Stromal cell of bone marrow (primary cell): ENCODE measurements around the gene JAG2.
"Not testable (repeated sequence)": the region's sequence is repeated elsewhere in the genome, so short reads cannot be mapped to it uniquely, and the experiment has no call there.

ENCODE experiments used
- DNase-seq: peaks from one replicate; pipeline ENCODE4 v3.0.0-alpha.2; 2012; ENCODE audit warnings: low read depth

The JAG2 gene

DNA sequence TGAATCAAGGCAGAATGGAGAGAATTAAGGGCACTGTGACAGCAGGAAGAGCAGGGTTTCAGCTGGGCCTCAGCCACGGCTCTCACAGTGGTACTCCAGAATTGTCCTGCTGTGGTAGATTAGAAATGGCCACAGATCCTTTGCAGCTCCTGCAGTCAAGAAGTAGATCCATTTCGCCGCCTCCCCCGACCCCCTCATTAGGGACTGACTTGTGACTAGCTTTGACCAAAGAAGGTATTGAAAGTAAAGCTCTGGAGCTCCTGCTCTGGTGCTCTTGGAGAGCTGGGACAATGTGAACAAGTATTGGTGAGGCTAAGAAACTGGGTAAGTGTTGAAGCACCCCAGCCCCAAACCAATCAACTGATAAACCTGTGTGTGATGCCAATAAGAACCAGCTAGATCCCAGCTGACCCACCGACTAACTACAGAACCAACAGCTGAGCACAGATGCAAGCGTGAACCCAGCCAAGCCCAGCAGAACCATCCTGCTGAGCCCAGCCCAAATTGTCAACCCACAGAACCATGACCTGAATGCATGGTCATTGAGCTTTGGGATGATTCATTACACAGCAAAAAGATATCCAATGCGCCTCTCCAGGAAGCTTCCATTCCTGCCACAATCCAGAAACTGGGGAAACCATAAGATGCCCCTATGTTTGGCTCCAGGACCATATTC lies 50.7 kb downstream of the JAG2 start:
- DNase-seq, result no peak

GRCh38 chr14:105117257-105117646 lies 51.3 kb downstream of the JAG2 start:
- DNase-seq, result no peak

GRCh38 chr14:105116451-105117256 lies 51.9 kb downstream of the JAG2 start:
- no peak for DNase-seq

DNA sequence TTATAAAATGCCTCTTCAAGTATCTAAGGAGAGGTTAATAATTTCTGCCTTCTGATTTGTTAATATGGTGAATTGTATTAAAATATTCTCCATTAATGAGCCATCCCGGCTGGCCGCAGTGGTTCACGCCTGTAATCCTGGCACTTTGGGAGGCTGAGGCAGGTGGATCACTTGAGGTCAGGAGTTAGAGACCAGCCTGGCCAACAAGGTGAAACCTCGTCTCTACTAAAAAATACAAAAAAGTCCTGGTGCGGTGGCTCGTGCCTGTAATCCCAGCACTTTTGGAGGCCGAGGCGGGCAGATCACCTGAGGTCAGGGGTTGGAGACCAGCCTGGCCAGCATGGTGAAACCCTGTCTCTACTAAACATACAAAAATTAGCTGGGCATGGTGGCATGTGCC lies 59.3 kb downstream of the JAG2 start:
- not testable (repeated sequence) for DNase-seq

DNA sequence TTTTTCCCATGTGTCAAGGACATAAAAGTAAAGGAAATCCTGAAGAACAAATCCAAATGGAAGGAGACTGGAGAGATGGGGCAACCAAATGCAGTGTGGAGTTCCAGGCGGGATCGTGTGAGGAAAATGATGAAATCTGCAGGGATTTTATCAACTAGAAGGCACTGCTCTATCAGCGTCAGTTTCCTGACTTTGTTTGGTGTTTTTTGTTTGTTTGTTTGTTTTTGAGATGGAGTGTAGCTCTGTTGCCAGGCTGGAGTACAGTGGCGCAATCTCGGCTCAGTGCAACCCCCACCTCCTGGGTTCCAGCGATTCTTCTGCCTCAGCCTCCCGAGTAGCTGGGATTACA lies 60.1 kb downstream of the JAG2 start:
- no peak for DNase-seq

DNA sequence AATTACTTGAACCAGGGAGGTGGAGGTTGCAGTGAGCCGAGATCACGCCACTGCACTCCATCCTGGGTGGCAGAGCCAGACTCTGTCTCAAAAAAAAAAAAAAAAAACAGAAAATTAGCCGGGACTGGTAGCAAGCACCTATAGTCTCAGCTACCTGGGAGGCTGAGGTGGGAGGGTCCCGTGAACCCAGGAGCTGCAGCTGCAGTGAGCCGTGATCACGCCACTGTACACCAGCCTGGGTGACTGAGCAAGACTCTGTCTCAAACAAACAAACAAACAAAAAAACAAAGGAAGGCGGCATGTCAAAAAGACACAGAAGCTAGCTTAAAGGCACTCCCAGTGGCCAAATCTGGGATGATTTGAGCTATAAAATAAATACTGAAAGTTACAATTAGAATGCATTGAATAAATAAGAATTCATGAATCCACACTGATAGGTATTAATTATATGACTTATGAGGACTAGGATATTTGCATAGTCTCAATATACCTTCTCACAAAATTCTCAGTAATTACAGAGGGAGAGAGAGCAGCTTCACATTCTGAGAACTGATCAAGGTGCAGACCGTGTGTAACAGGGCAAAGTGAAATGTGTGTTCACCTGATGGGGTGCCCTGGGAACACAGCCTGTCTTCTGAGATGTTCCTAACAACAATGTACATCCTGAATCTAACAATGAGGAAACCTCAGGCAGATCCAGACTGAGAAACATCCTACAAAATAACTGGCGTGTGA lies 60.6 kb downstream of the JAG2 start:
- DNase-seq, result no peak

DNA sequence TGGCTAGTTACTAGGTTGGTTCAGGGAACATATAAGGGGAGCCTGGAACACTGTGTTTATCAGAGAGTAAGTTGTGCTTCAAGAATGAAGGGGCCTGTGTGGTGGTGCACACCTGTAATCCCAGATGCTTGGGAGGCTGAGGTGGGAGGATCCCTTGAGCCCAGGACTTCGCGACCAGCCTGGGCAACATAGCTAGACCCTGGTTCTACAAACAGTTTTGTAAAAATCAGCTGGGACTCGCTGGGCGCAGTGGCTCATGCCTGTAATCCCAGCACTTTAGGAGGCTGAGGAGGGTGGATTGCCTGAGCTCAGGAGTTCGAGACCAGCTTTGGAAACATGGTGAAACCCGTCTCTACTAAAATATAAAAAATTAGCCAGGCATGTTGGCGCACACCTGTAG lies 61.2 kb downstream of the JAG2 start:
- DNase-seq, result no peak

- DNase-seq, result no peak
Measured at GRCh38 chr14:105105158-105105557, 63.4 kb downstream of the JAG2 start.

DNA sequence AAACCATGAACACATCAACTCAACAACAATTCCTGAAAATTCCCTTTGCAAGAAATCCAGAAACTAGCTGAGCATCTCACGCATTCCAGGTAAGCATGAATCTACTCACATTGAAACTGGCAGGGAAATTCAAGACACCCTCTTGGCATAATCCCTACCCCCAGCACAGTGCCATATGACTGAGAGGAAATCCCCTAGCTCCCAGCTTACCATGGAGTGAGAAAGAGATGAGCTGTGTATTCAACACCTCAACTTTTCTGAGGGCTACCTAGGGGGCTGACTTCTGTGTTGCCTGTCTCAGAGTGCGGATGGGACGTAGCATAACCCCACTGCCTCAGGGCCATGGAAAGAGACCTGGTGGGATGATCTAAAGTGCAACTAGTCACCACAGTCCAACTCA lies 65.7 kb downstream of the JAG2 start:
- DNase-seq, result no peak

GRCh38 chr14:105102361-105102870 lies 66.2 kb downstream of the JAG2 start:
- DNase-seq, result no peak

DNA sequence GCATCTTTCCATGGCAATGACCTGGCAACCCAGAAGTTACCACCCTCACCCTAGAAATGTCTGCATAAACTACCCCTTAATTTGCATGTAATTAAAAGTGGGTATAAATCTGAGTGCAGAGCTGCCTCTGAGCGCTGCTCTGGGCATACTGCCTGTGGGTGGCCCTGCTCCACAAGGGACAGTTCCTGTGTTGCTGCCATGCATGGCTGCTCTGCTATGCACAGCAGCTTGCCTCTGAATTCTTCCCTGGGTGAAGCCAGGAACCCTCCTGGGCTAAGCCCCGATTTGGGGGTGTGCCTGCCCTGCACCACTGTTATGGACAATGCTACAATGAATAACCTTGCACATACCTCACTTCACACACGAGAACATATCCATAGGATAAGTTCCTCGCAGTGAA lies 67.7 kb downstream of the JAG2 start:
- DNase-seq, result no peak

DNA sequence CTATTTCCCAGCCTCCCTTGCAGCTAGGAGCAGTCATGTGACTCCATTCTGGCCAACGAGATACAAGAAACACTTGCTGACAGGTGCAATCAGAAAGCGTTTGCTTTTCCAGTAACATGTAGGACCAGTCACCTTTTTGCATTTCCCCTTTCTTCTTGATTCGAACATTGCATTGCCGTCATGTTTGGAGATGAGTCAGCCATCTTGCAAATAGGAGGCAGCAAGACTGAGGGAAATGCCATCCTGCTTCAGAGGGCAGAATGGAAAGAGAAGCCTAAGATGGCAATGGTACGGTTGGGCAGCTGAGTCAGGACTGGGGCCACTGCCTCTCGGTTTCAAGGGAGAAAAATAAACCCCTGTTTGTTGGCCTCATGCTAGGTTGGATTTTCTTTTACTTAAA lies 68.8 kb downstream of the JAG2 start:
- no peak for DNase-seq

DNA sequence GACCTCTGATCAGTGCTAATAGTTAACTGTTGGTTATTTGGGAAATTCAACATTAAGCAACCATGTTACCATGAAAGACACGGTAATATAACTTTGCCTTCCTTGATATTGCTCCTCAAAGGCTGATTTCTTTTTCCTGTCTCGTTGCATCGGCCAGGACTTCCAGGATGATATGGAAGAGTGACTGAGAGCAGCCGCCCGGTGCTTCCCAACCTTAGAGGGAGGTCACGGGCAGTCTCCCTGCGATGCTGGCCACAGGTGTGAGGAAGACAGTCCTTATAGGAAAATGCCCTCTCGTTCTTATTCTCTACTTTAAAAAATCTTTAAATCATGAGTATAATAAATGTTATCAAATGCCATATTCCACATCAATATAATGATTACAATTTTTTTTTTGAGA lies 70.3 kb downstream of the JAG2 start:
- no peak for DNase-seq

GRCh38 chr14:105097794-105098127 lies 70.8 kb downstream of the JAG2 start:
- no peak for DNase-seq

DNA sequence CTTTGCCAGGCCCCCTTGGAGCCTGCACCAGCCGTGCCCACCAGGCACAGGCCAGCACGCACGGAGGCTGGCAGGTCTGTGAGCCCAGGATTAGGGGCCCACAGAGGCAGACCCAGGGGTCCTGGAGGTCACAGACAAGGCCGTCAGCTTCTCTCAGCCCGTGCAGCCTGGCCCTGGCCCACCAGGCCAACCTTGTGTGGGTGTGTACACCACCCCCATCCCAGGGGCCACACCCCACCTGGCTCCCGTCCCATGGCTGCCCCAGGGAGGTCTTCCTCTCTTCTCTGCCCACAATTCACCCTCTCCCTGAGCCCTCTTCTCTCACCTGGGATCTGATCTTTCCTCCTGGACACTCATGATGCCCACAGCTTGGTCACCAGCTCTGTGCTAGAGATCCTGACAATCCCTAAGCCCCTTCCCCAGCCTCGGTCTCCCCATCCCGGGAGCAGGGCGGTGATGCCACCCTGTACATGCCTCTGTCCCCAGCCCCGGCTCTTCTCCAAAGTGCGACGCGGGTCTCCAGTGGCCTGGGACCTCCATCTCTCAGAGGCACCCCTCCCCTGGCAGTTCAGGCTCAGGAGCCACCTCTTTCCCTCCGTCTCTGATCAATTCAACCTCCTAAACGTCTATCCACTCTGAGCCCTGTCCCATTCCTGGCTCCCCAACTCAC lies 72.2 kb downstream of the JAG2 start:
- DNase-seq, result no peak

DNA sequence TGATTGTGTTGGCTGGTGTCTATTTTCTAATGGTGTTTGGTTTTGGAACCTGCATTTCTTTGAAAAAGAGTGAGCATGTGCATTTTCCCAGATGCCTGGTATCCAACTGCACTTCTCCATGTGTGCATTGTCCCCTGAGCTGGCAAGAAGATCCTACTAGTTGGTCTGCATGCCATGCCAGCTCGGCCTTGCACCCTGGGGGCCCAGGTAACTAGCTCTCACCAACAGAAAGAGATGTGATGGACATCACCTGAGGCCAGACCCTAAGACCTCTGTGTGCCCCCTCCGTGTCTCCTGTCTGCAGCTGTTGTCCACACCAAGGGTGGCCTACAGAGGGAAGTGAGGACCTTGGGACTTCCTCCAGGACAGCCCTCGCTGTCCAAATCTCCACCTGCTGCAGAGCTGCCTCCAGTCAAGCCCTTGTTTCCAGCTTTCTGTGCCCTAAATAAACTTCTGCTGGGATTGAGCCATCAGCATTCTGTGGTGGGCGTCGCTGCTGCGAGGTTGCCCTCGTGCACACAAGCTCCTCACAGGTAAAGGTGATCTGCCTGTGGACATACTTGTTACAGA lies 73.3 kb downstream of the JAG2 start:
- DNase-seq, result no peak

DNA sequence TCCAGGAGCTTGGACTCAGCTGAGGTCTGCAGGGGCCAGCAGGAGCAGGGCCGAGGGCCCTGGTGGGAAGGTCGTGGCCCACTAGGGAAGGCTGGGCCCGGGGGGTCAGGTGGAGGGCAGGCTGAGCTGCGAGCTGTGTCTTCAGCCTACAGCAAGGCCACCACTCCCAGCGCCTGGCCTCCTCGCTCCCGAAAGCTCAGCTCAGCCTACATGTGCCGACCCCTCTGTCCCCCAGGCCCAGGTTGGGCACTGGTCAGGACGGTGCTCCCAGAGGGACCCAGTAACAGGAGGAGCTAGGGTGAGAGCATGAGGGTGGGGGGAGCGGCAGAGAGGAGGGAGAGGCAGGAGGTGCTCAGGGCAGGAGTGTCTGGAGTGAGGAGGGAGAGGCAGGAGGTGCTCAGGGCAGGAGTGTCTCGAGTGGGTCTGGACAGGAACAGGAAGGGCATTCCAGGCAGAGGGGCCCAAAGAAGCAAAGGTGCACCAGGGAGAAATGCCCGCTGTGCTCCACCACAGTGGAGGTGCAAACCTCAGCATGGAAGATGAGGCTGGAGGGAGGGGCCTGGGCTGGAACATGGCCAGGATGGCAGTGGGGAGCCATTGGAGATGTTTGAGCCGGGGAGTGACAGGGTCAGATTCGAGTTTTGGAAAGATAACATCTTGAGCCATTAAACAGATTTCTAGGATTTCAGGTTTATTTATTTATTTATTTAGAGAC lies 74.2 kb downstream of the JAG2 start:
- no peak for DNase-seq

DNA sequence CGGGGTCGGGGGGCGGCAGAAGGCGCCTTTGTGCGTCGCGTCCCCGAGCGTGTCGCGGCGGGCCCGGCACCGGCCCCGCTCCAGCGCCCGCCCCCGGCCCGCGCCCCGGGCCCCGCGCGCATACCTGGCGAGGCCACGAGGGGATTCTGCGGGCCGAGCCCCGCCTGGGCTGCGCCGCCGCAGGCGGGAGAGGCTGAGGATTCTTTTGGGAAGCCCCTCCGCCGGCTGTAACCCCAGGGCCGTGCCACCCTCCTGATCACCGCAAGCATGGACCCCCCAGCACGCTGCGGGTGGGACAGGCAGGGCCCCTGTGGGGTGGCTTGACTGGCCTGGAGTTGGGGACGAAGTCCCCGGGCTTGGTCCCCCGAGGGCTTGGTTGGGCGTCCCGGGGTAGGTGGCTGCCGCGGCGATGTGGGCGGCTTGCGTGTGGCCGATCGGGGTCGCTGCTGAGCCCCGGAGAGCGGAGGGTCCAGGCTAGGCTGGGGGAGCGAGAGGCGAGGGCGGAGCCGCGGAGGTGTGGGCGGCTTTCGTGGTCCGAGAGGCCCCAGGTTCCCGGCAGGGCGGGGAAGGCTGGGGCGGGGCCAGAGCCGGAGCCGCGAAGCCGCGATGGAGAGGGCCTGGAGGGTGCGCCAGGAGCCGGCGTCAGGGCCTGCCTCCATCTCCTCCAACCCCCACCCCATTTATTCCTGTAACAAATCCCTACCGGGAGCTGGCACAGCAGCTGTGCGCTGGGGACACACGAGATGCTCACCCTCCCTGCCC lies 75.0 kb downstream of the JAG2 start:
- DNase-seq, result no peak

DNA sequence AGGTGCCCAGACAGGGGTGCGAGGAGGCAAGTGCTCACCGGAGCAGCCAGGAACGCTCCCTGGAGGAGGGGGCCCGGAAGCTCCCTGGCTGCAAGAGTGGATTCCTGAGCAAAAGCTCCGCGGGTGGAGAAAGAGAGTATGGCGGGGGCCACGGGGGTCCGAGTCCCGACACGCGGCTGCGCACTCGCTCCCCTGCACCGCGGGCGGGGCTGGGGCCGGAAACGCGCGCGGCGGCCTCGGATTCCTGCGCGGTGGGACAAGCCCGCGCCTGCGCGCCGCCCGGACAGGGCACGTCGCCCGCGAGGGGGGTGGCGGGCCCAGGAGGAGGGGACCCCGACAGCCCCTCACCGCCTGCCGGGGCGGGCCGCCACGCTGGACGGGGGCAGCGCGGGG lies 75.5 kb downstream of the JAG2 start:
- DNase-seq, result no peak

DNA sequence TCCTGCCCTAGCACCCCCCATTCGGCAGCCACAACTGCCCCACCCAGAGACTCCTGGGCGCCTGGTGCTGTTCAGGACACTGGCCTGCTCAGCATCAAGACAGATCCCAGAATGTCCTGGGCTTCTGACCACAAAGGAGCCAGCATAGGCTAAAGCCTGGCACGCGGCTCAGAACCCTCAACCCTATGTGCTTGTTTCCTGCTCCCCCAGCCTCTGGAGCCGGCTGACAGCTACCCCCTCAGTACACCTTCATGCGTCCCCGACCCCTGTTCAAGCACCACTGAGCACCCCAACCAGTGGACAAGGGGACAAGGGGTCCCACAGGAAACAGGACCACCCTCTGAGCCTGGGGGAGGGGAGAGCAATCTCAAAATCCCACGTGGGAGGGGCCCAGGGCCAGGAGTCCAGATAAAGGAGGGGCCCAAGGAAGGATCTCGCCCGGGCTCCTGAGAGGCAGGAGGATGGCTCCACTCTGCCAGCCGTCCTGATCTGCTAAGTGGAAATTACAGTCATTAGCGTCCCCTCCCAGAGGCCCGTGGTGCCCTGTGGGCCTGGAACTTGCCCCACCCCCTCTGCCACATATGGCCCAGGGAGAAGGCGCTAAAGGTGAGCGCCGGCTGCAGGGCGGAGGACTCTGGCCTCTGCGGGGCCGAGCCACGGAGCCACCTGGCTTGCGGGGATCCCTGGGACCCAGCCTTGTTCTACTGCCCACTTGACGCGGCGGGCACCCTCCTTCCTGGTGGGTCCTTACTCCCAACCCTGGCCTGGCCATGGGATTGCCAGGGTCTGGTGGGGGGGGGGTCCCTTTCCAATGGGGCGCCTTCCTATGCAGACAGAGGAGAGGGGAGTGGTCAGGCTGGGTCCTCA lies 76.2 kb downstream of the JAG2 start:
- DNase-seq, result no peak
